SK-N-SH treated with all-trans-retinoic acid at 6 μM for 48 hours (cell line): ENCODE results near the gene NAP1L4.
"Not testable (repeated sequence)": the region's sequence is repeated elsewhere in the genome, so short reads cannot be mapped to it uniquely, and the experiment has no call there.

Source experiments
- ARNTL ChIP-seq: fragments of 450-650 bp; formaldehyde crosslinking; IDR thresholded peaks from 2 replicates; pipeline ENCODE4 v1.5.0; 2020; ENCODE audit warnings: low read depth, mild to moderate bottlenecking, moderate library complexity, borderline replicate concordance
- CSDC2 ChIP-seq: fragments of 250-450 bp; sonication (Bioruptor Pico); IDR thresholded peaks from 2 replicates; pipeline ENCODE4 v1.5.0; 2020; ENCODE audit warnings: mild to moderate bottlenecking, moderate library complexity
- PATZ1 ChIP-seq: fragments of 250-450 bp; sonication (Bioruptor Pico); IDR thresholded peaks from 2 replicates; pipeline ENCODE4 v1.8.0; 2020; ENCODE audit warnings: mild to moderate bottlenecking, moderate library complexity, borderline replicate concordance
- PPARA ChIP-seq: fragments of 250-450 bp; sonication (Bioruptor Pico); IDR thresholded peaks from 2 replicates; pipeline ENCODE4 v1.5.0; 2020; ENCODE audit warnings: mild to moderate bottlenecking, borderline replicate concordance
- ZFP30 ChIP-seq: fragments of 450-650 bp; formaldehyde crosslinking; IDR thresholded peaks from 2 replicates; pipeline ENCODE4 v1.5.0; 2022; ENCODE audit warnings: mild to moderate bottlenecking, moderate library complexity
- ZNF8 ChIP-seq: fragments of 450-650 bp; formaldehyde crosslinking; IDR thresholded peaks from 2 replicates; pipeline ENCODE4 v1.5.0; 2020; ENCODE audit warnings: mild to moderate bottlenecking, moderate library complexity

GRCh38 chr11:2938458-2939418 is 53.4 kb downstream of the NAP1L4 start:
- TF ChIP-seq PPARA; ZFP30 (CRISPR knock-in tag); PATZ1 (CRISPR knock-in tag); CSDC2 (CRISPR knock-in tag); ZNF8 (CRISPR knock-in tag); ARNTL (CRISPR knock-in tag): not testable (repeated sequence)
